Tibial nerve (tissue), 4 donors: ENCODE results near the gene TNRC6C. TPM values are rescaled to one million over a fixed set of nuclear protein-coding genes. Genes with fewer than 3 reads are reported as not detected.
A peak's percentile ranks its signal among the peaks of the same experiment; 100 is the strongest.

ENCODE experiments used
- DNase-seq, 2 donors: peaks; one replicate each; pipeline ENCODE4 v3.0.0-alpha.2; 2019; ENCODE audit warnings: low spot score in 2 of 2
- H3K27ac ChIP-seq, 4 donors: fragments of 200-600 bp; sonication (generic) in 3 of 4; one replicate each; pipeline ENCODE4 v1.5.1; 2017 to 2019; ENCODE audit warnings: mild to moderate bottlenecking in 1 of 4
- H3K27me3 ChIP-seq, 2 donors: fragments of 200-600 bp; sonication (generic) in 1 of 2; one replicate each; pipeline versions ENCODE4 v1.5.1 to v1.6.0; 2017 to 2019
- H3K36me3 ChIP-seq, 3 donors: fragments of 200-600 bp; sonication (generic); one replicate each; pipeline ENCODE4 v1.5.1; 2018 to 2019
- H3K4me1 ChIP-seq, 4 donors: fragments of 200-600 bp; sonication (generic) in 3 of 4; one replicate each; pipeline ENCODE4 v1.5.1; 2017 to 2019
- H3K4me3 ChIP-seq, 4 donors: fragments of 200-600 bp; sonication (generic) in 3 of 4; one replicate each; pipeline ENCODE4 v1.5.1; 2017 to 2019; ENCODE audit warnings: mild to moderate bottlenecking in 1 of 4, moderate library complexity in 1 of 4
- H3K9me3 ChIP-seq, 4 donors: fragments of 200-600 bp; sonication (generic) in 3 of 4; one replicate each; pipeline ENCODE4 v1.5.1; 2017 to 2019
- CTCF ChIP-seq, 5 experiments: fragments of 200-600 bp in 3 of 5; fragments of 450-650 bp in 2 of 5; sonication (generic) in 3 of 5; IDR thresholded peaks; one replicate each; pipeline ENCODE4 v1.5.1; 2016 to 2019; ENCODE audit warnings: antibody characterized with exemption in 5 of 5, mild to moderate bottlenecking in 3 of 5, moderate library complexity in 2 of 5
- EP300 ChIP-seq, 2 donors: sonication (generic); formaldehyde crosslinking; IDR thresholded peaks; one replicate each; pipeline ENCODE4 v1.6.1; 2017; ENCODE audit warnings: antibody characterized with exemption in 2 of 2, mild to moderate bottlenecking in 1 of 2
- POLR2A ChIP-seq, 2 donors: fragments of 450-650 bp; IDR thresholded peaks; one replicate each; pipeline ENCODE4 v1.6.1; 2017; ENCODE audit warnings: antibody characterized with exemption in 2 of 2, mild to moderate bottlenecking in 2 of 2, moderate library complexity in 2 of 2
- WGBS, 2 donors: methylation state at CpG; one replicate each; pipeline ENCODE4 v1.1.5; 2018; 5-methylcytosine and 5-hydroxymethylcytosine counted together
- total RNA-seq, 4 donors: library from RNA; depleted of rRNA; stranded (reverse); fragments of >200 nt; gene quantifications; one replicate each; pipeline ENCODE4 v1.1.0, GENCODE V29; 2016

Gene TNRC6C
- total RNA-seq, 4 donors from 2014 or later: 24.0 to 43.5 (median 34.3) TPM

- Histone ChIP-seq H3K36me3 (peaks cover 0 to 68% (median 0%) of the 10 kb centered on the region in 3 donors), H3K4me1 (peaks cover 0 to 70% (median 16%) of the 10 kb centered on the region in 4 donors), H3K27ac (peak overlapping the region in 1 of 4 donors; percentile 87), H3K27me3 (no peaks in the 10 kb centered on the region), H3K4me3 (no peak overlapping the region), H3K9me3 (no peaks in the 10 kb centered on the region)
- TF ChIP-seq EP300 (IDR thresholded peaks at IDR 0.05) (no peak), CTCF (IDR thresholded peaks at IDR 0.05) (no peak), POLR2A (IDR thresholded peaks at IDR 0.05) (no peak)
- DNase-seq: no peak
- WGBS, 2 donors: 68 to 71% methylated on average over 20 to 22 of the region's 22 CpGs
Observed at GRCh38 chr17:78110363-78111015, 152.0 kb downstream of the TNRC6C start.

- Histone ChIP-seq H3K27me3 (no peaks in the 10 kb centered on the region), H3K27ac (peak overlapping the region in 1 of 4 donors; percentile 87), H3K4me3 (no peak overlapping the region), H3K9me3 (no peaks in the 10 kb centered on the region), H3K36me3 (peaks cover 0 to 73% (median 0%) of the 10 kb centered on the region in 3 donors), H3K4me1 (peaks cover 0 to 70% (median 16%) of the 10 kb centered on the region in 4 donors)
- TF ChIP-seq EP300 (IDR thresholded peaks at IDR 0.05): no peak
- no peak for TF ChIP-seq POLR2A (IDR thresholded peaks at IDR 0.05)
- no peak for TF ChIP-seq CTCF (IDR thresholded peaks at IDR 0.05)
- WGBS, 2 donors: 73 to 85% methylated on average over 11 to 16 of the region's 19 CpGs
- DNase-seq: no peak
Observed at GRCh38 chr17:78111016-78111726, 152.7 kb downstream of the TNRC6C start.

- DNase-seq: no peak
- no peak overlapping the region for H3K4me3 ChIP-seq
- peaks cover 0 to 79% (median 0%) of the 10 kb centered on the region in 3 donors for H3K36me3 ChIP-seq
- H3K27ac ChIP-seq: peak overlapping the region in 1 of 4 donors; percentile 87
- no peaks in the 10 kb centered on the region for H3K9me3 ChIP-seq
- 87 to 88% methylated on average over 16 to 22 of the region's 28 CpGs for WGBS, 2 donors
- TF ChIP-seq CTCF (IDR thresholded peaks at IDR 0.05) (no peak), POLR2A (IDR thresholded peaks at IDR 0.05) (no peak), EP300 (IDR thresholded peaks at IDR 0.05) (no peak)
- no peaks in the 10 kb centered on the region for H3K27me3 ChIP-seq
- H3K4me1 ChIP-seq: peaks cover 0 to 70% (median 16%) of the 10 kb centered on the region in 4 donors
Observed at GRCh38 chr17:78111727-78112517, 153.4 kb downstream of the TNRC6C start.

GRCh38 chr17:78112518-78113471 lies 154.3 kb downstream of the TNRC6C start:
- Histone ChIP-seq H3K36me3 (peaks cover 0 to 75% (median 0%) of the 10 kb centered on the region in 3 donors), H3K9me3 (no peaks in the 10 kb centered on the region), H3K27me3 (no peaks in the 10 kb centered on the region), H3K4me3 (no peak overlapping the region), H3K27ac (peak overlapping the region in 2 of 4 donors; percentile 86 to 87), H3K4me1 (peaks cover 0 to 72% (median 17%) of the 10 kb centered on the region in 4 donors)
- no peak for TF ChIP-seq EP300 (IDR thresholded peaks at IDR 0.05)
- TF ChIP-seq CTCF (IDR thresholded peaks at IDR 0.05): peak; percentile 98 to 99 (median 99)
- no peak for TF ChIP-seq POLR2A (IDR thresholded peaks at IDR 0.05)
- 56 to 82% methylated on average over 9 to 31 of the region's 33 CpGs for WGBS, 2 donors
- peak; percentile 60 to 67 for DNase-seq
